MCF 10A (cell line): ENCODE measurements around the gene LRRC49. TPM values are rescaled to one million over a fixed set of nuclear protein-coding genes. Genes with fewer than 3 reads are reported as not detected.
A peak's percentile ranks its signal among the peaks of the same experiment; 100 is the strongest.

Experiments used
- BruUV-seq: library from RNA; stranded (reverse); fragments of 400-500 nt; replicated peaks from 2 replicates; lab custom pipeline; 2021; lab: Mats Ljungman, UMichigan
- CTCF ChIA-PET: fragments of 300-600 bp; sonication (Branson Sonifier 250); formaldehyde crosslinking; extraction: SDS; loops from one replicate; lab custom pipeline; 2021; ENCODE audit warnings: antibody characterized with exemption, inconsistent platforms; lab: Yijun Ruan, JAX
- POLR2A ChIA-PET: fragments of 300-600, 350-650 bp; sonication (Branson Sonifier 250); formaldehyde crosslinking; extraction: SDS; loops from one replicate; lab custom pipeline; 2020; ENCODE audit warnings: antibody characterized with exemption, inconsistent platforms; lab: Yijun Ruan, JAX
- DNase-seq: peaks from one replicate; pipeline ENCODE4 v3.0.0-alpha.2; 2018; ENCODE audit not compliant: unreplicated experiment
- H3K27ac Mint-ChIP-seq: one replicate; pipeline ENCODE4 v1.8.0; 2022; ENCODE audit warnings: mild to moderate bottlenecking, low read depth, mixed read lengths; ENCODE audit not compliant: unreplicated experiment
- H3K27me3 Mint-ChIP-seq: one replicate; pipeline ENCODE4 v1.8.0; 2022; ENCODE audit warnings: mixed read lengths; ENCODE audit not compliant: insufficient read depth, unreplicated experiment
- H3K36me3 Mint-ChIP-seq: one replicate; pipeline ENCODE4 v1.8.0; 2022; ENCODE audit warnings: mild to moderate bottlenecking, moderate library complexity, mixed read lengths; ENCODE audit not compliant: insufficient read depth, unreplicated experiment
- H3K4me1 Mint-ChIP-seq: one replicate; pipeline ENCODE4 v1.8.0; 2022; ENCODE audit warnings: mixed read lengths; ENCODE audit not compliant: insufficient read depth, unreplicated experiment
- H3K4me3 Mint-ChIP-seq: one replicate; pipeline ENCODE4 v1.8.0; 2022; ENCODE audit warnings: mild to moderate bottlenecking, moderate library complexity, mixed read lengths; ENCODE audit not compliant: unreplicated experiment
- H3K9me3 Mint-ChIP-seq: one replicate; pipeline ENCODE4 v1.8.0; 2022; ENCODE audit warnings: mixed read lengths; ENCODE audit not compliant: unreplicated experiment
- intact Hi-C: fragments of 100-400 bp; cut with micrococcal nuclease; formaldehyde crosslinking; loops from 2 replicates; pipeline ENCODE4 v1.14.1; 2022
- total RNA-seq: library from RNA; stranded (reverse); gene quantifications from 2 replicates; pipeline ENCODE4 v1.2.3, GENCODE V29; 2022
- TF ChIP-seq, protein P1 (sequence below): fragments of 200-600 bp; IDR thresholded peaks from one replicate; pipeline ENCODE4 v1.8.0; 2022; ENCODE audit warnings: antibody characterized with exemption, mild to moderate bottlenecking; ENCODE audit not compliant: unreplicated experiment

LRRC49 gene
- total RNA-seq, 1 experiment from 2014 or later, result 8.4 TPM

DNA sequence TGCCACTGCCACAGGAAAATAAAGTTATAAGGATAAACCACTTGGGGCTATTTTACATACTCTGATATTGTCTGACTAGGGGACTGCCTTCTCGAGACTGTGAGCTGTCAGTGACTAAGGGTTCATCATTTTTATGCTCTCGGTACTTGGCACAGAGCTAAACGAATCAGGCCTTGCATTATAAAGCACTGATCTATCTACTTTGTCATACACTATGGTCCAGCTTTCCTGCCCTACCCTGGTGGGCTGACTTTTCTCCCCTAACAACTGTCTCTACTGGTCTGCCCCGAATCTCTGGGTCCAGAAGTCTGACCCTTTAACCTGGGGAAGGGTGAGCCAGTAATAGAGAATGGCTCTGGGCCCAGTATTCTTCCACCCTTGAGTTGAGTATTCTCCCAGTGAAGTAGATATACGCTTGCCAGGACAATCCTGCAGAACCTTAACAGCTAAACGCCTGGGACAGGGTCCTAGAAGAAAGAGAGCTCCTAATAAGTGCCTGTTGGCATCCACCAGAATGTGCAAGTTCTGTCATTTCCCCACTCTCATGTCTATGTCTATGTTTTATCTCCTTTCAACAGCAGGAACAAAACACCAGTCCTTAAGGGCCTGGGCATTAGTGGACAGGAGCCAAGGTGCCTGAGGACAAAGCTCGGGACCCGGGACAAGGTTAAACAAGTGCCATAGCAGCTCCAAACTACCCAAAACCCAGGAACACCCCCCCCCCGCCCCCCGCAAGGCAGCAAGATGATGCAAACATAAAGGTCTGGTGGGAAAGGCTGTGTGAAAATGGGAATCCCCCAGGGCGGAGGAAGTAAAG, 39.9 kb upstream of the LRRC49 start:
- Mint-ChIP-seq H3K27ac (peak overlapping the region; percentile 65), H3K4me1 (peaks cover 32% of the 10 kb centered on the region), H3K36me3 (peaks cover 15% of the 10 kb centered on the region), H3K4me3 (peak overlapping the region; percentile 83), H3K9me3 (no peaks in the 10 kb centered on the region), H3K27me3 (no peaks in the 10 kb centered on the region)
- TF ChIP-seq, protein P1, sequence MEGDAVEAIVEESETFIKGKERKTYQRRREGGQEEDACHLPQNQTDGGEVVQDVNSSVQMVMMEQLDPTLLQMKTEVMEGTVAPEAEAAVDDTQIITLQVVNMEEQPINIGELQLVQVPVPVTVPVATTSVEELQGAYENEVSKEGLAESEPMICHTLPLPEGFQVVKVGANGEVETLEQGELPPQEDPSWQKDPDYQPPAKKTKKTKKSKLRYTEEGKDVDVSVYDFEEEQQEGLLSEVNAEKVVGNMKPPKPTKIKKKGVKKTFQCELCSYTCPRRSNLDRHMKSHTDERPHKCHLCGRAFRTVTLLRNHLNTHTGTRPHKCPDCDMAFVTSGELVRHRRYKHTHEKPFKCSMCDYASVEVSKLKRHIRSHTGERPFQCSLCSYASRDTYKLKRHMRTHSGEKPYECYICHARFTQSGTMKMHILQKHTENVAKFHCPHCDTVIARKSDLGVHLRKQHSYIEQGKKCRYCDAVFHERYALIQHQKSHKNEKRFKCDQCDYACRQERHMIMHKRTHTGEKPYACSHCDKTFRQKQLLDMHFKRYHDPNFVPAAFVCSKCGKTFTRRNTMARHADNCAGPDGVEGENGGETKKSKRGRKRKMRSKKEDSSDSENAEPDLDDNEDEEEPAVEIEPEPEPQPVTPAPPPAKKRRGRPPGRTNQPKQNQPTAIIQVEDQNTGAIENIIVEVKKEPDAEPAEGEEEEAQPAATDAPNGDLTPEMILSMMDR, result no peak
- ChIA-PET CTCF (interaction anchor here (0.6 to 4.8 kb wide), 8 partner anchors 13 to 289 kb away, joined by 3 to 30 read pairs (median 5); no protein-coding TSS in a partner anchor), POLR2A (interaction anchor here (0.5 to 4.3 kb wide), 10 partner anchors 11 to 348 kb away, joined by 3 to 20 read pairs (median 4); no protein-coding TSS in a partner anchor)
- DNase-seq, result peak; percentile 37
- intact Hi-C loops, result no loop called here
- TSS peak; percentile 35 for BruUV-seq

DNA sequence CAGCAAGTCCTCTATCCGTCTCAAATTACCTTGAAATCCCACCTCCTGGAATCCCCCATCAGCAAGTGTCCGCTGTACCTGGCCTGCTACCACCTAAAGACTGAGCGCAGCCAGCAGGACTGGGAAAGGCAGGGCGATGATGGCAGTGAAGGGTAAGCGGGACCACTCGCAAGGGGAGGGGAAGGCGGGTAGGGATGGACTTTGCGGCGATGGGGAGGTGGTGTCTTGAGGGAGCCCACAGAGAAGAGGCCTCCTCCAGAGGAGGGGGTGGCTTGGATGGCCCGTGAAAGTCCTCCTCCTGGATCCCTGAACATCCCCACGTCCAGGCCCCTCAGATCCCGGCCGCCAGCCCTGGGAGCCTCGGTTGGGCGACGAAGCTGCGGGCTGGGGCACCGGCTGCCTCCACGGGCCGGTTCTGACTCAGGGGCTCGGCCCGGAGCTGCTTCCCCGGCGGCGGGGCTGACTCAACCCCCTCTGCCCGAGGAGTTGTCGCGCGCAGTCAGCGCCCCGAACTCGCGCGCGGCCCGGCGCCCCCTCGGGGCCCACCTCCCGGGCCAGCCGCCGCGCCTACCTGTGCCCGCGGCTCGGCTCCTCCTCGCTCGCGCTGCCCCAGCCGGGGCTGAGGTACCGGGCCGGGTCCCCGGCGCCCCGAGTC, 39.2 kb upstream of the LRRC49 start:
- CTCF ChIA-PET, result interaction anchor here (0.6 to 4.8 kb wide), 4 partner anchors 13 to 123 kb away, joined by 3 to 30 read pairs (median 3); no protein-coding TSS in a partner anchor
- peaks cover 13% of the 10 kb centered on the region for H3K36me3 Mint-ChIP-seq
- H3K9me3 Mint-ChIP-seq, result no peaks in the 10 kb centered on the region
- no TSS peak for BruUV-seq
- H3K4me3 Mint-ChIP-seq, result peak overlapping the region; percentile 83
- intact Hi-C loops, result no loop called here
- H3K27ac Mint-ChIP-seq, result peak overlapping the region; percentile 91
- H3K27me3 Mint-ChIP-seq, result no peaks in the 10 kb centered on the region
- DNase-seq, result peak; percentile 39
- POLR2A ChIA-PET, result interaction anchor here (0.5 to 4.3 kb wide), 10 partner anchors 10 to 348 kb away, joined by 3 to 20 read pairs (median 4); partner anchors contain the start of gene UACA
- TF ChIP-seq, protein P1, result no peak
- peaks cover 32% of the 10 kb centered on the region for H3K4me1 Mint-ChIP-seq

DNA sequence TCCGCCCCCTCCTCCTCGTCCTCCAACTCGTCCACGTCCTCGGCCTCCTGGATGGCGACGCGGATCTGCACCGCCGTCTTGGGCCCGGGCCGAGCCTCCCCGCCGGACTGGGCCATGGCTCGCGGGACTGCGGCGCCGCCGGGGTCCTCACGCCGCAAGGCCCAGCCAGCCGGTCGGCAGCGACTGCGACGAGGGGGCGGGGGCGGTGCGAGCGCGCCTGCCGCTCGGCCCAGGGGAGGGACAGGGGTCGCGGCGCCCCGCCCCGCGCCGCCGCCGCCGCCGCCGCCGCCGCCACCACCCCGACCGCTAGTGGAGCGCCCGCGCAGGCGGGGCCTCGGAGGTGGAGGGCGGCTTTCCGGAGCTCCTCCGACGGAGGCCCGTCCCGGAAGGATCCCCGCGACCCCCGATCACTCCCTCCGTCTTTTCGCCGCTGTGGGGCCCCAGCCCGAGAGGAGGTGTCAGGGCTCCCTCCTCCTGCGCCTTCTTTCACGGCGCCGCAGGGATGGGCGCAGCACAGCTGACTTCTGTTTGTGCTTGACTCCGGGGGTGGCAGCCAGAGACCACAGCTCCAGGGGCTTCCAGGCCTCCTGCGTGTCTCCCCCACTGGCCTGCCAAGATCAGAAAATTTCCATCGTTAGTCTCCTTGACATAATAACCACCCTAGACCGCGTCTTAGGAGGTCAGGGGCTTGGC, 38.5 kb upstream of the LRRC49 start, which contains the start of gene LARP6:
Gene LARP6, minus strand, starts transcription at position 185 of the 693 bp plus-strand sequence. Its CDS starts 69 bp downstream, at position 116.
- BruUV-seq, result no TSS peak
- H3K4me1 Mint-ChIP-seq, result peaks cover 36% of the 10 kb centered on the region
- peak; percentile 21 for DNase-seq

More for the DNA sequence above, 38.5 kb upstream of the LRRC49 start, which contains the start of gene LARP6:
- H3K9me3 Mint-ChIP-seq, result no peaks in the 10 kb centered on the region
- ChIA-PET POLR2A (interaction anchor here (0.6 to 4.3 kb wide), 8 partner anchors 9 to 94 kb away, joined by 3 to 20 read pairs (median 4); partner anchors contain the start of gene UACA), CTCF (interaction anchor here (0.6 to 4.8 kb wide), 5 partner anchors 10 to 122 kb away, joined by 3 to 30 read pairs (median 4); no protein-coding TSS in a partner anchor)
- no peaks in the 10 kb centered on the region for H3K27me3 Mint-ChIP-seq
- H3K4me3 Mint-ChIP-seq, result peak within 1 kb of the TSS; percentile 83
- peaks cover 13% of the 10 kb centered on the region for H3K36me3 Mint-ChIP-seq
- TF ChIP-seq, protein P1, result no peak
- intact Hi-C loops, result loop anchor here (1.0 kb wide), 2 partner anchors 14 to 21 kb away; no protein-coding TSS in a partner anchor
- H3K27ac Mint-ChIP-seq, result peak within 1 kb of the TSS; percentile 91
